GM21360 (cell line): ENCODE results near the gene BDKRB2.

ENCODE experiments used
- ATAC-seq: cut with Tn5 transposase; IDR thresholded peaks from one replicate; pipeline ENCODE4 v1.9.1; 2021; ENCODE audit warnings: mild to moderate bottlenecking, moderate library complexity; ENCODE audit not compliant: unreplicated experiment

The BDKRB2 gene

GRCh38 chr14:96176275-96176674 lies 28.4 kb upstream of the BDKRB2 start:
- no peak for ATAC-seq

- no peak for ATAC-seq
Observed at GRCh38 chr14:96176811-96177211, 27.8 kb upstream of the BDKRB2 start.

- ATAC-seq = peak; percentile 75
Observed at GRCh38 chr14:96177766-96178375, 26.8 kb upstream of the BDKRB2 start.

- ATAC-seq = no peak
Observed at GRCh38 chr14:96178461-96179321, 25.9 kb upstream of the BDKRB2 start.

- no peak for ATAC-seq
Observed at GRCh38 chr14:96180043-96180874, 24.4 kb upstream of the BDKRB2 start.

- ATAC-seq = no peak
Observed at GRCh38 chr14:96181186-96182056, 23.2 kb upstream of the BDKRB2 start.

- ATAC-seq = no peak
Observed at GRCh38 chr14:96182546-96182945, 22.1 kb upstream of the BDKRB2 start.

GRCh38 chr14:96184737-96185136 lies 19.9 kb upstream of the BDKRB2 start:
- ATAC-seq = no peak

GRCh38 chr14:96187216-96188031 lies 17.2 kb upstream of the BDKRB2 start:
- no peak for ATAC-seq

- ATAC-seq = peak; percentile 76
Observed at GRCh38 chr14:96189281-96189711, 15.3 kb upstream of the BDKRB2 start.

- ATAC-seq = no peak
Observed at GRCh38 chr14:96191353-96191752, 13.3 kb upstream of the BDKRB2 start.

GRCh38 chr14:96191841-96192462 lies 12.7 kb upstream of the BDKRB2 start:
- ATAC-seq = no peak

- no peak for ATAC-seq
Observed at GRCh38 chr14:96192975-96193805, 11.4 kb upstream of the BDKRB2 start.

GRCh38 chr14:96194262-96194656 lies 10.4 kb upstream of the BDKRB2 start:
- ATAC-seq = no peak

- no peak for ATAC-seq
Observed at GRCh38 chr14:96194657-96195431, 9.8 kb upstream of the BDKRB2 start.

GRCh38 chr14:96195441-96196081 lies 9.1 kb upstream of the BDKRB2 start:
- no peak for ATAC-seq
